ENCODE data around the gene PTPN20.
"Not testable (repeated sequence)": the region's sequence is repeated elsewhere in the genome, so short reads cannot be mapped to it uniquely, and the experiment has no call there.

The PTPN20 gene, protein sequence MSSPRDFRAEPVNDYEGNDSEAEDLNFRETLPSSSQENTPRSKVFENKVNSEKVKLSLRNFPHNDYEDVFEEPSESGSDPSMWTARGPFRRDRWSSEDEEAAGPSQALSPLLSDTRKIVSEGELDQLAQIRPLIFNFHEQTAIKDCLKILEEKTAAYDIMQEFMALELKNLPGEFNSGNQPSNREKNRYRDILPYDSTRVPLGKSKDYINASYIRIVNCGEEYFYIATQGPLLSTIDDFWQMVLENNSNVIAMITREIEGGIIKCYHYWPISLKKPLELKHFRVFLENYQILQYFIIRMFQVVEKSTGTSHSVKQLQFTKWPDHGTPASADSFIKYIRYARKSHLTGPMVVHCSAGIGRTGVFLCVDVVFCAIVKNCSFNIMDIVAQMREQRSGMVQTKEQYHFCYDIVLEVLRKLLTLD

DNA sequence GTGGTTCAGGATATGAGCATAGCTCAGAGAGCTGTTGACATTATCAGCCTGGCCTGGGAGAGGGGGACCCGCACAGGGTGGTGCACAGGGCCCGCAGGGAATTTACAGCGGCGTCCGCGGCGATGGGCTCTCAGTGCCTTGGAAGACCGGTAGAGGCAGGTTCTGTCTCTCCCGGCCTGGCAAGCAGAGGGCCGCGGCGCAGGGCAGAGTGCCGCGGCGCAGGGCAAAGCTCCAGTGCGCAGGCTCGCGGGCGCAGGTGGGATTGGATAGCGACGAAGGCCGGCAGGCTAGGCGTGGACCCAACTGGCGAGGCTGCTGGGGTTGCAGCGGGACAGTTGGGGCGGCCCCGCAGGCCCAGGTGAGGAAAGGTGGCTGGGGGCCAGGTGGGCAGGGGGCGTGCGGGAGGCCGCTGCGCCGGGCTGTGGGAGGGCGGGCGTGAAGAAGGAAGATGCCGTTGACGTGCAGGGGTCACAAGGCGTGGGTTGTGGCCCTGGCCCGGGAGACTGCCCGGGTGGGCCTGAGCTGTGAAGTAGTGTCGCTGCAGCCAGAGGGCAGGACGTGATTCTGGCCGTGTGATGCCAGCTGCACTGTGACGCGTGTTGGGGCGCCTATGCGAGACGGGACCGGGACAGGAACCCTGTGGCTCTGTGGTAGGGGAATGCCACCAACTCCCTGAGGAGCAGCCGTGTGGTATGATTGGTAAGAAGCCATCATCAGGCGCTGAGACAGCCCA, at the start of gene PTPN20:
TSS of gene PTPN20 (plus strand) at position 285 of the 733 bp plus-strand sequence. CDS start 21,072 bp downstream, outside the sequence.
- not testable (repeated sequence) for DNase-seq (ENCODE audit: low read depth)

DNA sequence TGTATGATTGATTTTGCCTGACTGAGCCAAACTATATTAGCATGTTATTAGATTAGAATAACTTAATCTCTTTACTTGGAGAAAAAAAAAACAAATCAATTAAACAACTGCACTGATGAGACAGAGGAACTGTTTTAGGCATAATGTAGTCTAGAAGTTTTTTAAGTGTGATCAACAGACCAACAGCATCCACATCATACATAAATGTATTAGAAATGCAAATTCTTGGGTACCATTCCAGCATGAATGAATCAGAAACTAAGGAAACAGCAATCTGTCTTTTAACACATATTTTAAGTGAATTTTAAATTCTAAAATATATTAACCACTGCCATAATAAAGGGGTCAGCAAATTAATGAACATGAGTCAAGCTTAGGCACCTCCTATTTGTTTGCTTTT, 41.5 kb upstream of the PTPN20 start:
- DNase-seq (ENCODE audit: low read depth): not testable (repeated sequence)

DNA sequence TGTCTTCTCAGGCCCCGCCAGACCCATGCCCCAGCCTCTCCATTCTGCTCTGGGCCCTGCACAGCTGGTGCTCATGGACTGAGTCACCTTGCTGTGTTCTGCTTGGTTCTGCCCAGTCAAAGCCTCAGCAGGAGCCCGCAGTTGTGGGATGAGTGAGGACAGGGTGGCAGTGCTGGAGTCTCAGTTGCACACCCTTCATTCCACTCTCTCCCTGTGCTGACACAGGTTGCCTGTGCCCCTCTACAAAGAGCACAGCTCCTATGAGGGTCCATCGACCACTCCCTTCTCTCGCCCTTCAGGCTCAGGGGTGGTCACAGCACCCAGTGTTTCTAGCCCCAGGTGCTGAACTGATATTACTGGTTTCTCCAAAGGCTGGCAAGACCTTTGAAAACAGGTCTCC, 39.6 kb upstream of the PTPN20 start:
- not testable (repeated sequence) for DNase-seq (ENCODE audit: low read depth)

DNA sequence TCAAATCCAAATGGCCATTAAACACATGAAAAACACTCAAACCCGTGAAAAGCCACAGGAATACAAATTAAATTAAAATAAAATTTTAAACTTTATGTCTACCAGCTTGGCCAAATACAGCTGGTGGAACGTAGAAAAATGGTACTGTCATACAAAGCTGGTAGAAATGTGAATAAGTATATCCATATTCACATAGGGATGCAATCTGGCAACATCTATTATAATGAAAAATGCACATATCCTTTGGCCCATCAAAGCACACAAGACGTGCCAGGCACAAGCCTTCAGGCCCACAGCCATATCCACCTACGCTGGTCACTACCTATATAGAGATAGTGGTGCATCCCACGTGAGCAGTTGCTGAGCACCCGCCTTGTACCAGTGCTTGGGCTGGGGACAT, 35.9 kb upstream of the PTPN20 start:
- not testable (repeated sequence) for DNase-seq (ENCODE audit: low read depth)

DNA sequence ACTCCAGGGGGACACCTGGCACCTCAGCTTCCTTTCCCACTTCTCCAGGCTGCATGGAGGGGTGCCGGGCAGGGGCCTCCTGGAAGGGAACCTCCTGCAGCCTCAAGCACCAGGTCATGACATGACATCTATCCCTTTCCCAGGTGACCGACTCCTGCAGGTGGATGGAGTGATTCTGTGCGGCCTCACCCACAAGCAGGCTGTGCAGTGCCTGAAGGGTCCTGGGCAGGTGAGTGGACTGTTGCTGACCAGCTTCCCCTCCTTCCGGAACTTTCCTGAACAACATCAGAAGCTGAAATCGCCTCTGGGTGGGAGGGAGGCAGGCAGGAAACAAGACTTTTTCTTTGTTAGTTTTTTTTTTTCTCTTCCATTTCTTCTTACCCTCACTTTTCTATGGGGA, 34.5 kb upstream of the PTPN20 start:
- not testable (repeated sequence) for DNase-seq (ENCODE audit: low read depth)

DNA sequence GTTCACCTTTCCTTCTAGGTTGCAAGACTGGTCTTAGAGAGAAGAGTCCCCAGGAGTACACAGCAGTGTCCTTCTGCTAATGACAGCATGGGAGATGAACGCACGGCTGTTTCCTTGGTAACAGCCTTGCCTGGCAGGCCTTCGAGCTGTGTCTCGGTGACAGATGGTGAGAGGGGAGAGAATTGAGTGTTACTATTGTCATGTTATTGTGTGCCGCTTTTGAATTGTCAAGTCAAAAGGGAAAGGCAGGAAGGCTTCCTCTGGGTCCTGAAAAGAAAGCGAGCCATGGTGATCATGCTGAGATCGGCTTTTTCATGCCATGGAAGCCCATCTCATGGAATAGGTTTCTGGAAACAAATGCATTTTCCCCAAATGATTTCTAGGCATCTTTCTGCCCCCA, 32.5 kb upstream of the PTPN20 start:
- DNase-seq (ENCODE audit: low read depth): not testable (repeated sequence)

DNA sequence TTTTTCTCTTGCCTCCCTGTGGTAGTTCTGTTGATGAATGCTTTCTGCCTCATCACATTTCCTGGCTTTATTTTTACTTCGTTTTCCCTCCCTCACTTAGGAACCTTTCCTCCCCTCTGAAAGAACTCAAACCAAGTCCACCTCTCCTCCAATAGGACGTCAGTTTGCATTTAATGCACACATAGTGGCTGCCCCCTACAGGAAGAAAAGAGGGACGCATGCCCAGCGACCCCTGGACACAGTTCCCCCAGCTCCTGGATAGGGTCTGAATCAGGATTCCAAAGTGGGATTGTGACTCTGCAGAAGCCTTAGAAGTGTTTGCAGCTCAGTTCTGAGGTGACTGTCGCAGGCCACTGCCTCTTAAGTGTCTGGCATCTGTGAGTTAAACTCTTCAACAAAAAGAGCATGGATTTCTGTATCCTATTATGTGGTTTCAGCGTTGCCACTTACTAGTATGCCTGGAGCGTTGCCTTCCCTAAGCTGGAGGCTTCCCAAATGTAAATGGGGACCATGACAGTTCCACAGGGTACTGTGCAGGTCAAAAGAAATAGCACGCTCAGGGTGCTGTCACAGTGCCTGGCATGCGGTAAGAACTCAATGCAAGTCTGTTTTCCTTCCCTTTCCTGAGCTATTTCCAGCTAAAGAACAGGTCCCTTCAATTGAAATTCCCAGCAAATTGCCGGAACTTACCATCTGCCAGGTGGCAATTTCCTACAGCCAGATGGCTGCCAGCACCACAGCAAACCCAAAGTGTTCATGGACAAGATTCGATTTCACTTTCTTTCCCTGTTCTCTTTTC, 20.2 kb upstream of the PTPN20 start:
- DNase-seq (ENCODE audit: low read depth): not testable (repeated sequence)

- DNase-seq (ENCODE audit: low read depth): not testable (repeated sequence)
These were observed 14.2 kb upstream of the PTPN20 start for GRCh38 chr10:46896762-46897692.

GRCh38 chr10:46901247-46901646, 10.0 kb upstream of the PTPN20 start:
- not testable (repeated sequence) for DNase-seq (ENCODE audit: low read depth)

DNA sequence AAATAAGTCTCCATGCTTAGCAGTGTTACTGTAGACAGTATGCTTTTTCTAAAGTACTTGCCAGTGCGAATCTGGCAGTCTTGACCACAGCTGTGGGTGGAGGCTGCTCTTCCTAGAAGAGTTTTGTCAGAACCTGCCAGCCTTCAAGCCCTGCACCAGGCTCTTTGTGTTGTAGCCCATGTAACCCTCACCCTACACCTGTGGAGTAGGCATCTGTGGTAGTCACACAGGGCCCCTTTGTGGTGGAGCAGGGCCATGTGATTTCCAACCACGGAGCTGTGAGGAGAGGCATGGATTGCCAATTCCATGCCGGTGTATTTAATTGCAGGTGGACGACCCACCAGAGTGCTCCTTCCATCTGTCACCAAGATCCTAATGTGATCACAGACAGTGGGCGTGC, 7.4 kb upstream of the PTPN20 start:
- not testable (repeated sequence) for DNase-seq (ENCODE audit: low read depth)

DNA sequence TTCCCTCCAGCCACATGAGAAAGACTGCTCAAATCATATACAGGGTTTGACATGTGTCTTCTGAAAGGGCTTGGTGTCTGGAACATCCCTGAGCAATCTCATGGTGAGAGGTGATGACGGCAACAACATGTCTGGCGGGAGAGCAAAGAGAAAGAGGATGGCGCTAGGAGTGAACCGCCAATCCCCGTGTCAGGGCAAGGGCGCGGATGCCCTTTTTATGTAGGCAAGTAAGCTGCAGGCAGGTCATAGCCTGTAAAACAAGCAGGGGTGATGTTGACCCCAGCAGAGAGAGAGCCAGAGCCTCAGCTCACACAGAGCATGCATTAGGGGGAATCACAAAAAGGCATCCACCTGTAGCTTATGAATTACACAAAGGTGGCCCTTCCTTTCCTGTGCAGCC, 4.9 kb upstream of the PTPN20 start:
- not testable (repeated sequence) for DNase-seq (ENCODE audit: low read depth)

DNA sequence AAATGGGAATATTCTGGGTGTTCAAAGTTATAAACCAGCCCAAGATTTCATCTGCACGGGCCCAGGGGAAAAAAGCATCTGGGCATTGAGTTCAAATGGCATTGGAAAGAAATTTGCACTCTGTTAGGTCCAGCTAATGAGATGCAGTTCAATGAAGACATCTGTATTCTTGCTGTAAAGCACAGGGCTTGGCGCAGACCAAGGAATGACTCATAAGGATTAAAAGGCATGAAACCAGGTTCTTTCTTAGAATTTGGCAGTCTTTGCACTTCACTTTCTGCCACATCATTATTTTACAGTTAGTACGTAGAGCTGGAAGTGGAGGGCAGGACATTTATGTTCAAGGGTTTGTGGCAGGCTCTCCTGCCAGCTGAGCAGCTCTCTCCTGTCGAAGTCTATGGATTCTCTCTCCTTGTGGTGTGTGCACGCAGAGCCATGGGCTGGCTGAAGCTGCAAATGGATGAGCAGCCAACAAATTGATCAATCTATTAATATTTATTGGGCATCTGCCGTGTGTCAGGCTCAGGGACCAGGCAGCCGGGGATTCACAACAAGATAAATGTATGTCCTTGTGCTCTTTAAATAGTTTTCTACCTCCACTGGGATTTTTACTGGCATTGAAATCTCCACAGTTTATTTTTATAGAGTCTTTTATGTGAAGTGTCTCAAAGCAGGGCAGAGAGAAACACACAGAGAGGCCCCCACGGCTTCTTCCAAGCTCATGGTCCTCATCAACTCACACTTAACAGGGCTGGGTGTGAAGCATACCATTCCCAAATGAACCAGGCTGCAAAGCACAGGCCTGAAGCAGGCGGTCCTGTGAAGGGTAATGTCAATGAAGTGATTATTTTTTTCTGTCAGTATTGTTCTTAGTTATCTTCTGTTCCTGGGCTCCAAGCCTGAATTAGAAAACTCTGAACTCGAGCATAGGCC, 3.8 kb upstream of the PTPN20 start:
- not testable (repeated sequence) for DNase-seq (ENCODE audit: low read depth)

- not testable (repeated sequence) for DNase-seq (ENCODE audit: low read depth)
These were observed 11.3 kb downstream of the PTPN20 start for GRCh38 chr10:46922498-46922897.

- not testable (repeated sequence) for DNase-seq (ENCODE audit: low read depth)
These were observed 13.9 kb downstream of the PTPN20 start for GRCh38 chr10:46925156-46925555.

- not testable (repeated sequence) for DNase-seq (ENCODE audit: low read depth)
These were observed 14.6 kb downstream of the PTPN20 start for GRCh38 chr10:46925853-46926252.

DNA sequence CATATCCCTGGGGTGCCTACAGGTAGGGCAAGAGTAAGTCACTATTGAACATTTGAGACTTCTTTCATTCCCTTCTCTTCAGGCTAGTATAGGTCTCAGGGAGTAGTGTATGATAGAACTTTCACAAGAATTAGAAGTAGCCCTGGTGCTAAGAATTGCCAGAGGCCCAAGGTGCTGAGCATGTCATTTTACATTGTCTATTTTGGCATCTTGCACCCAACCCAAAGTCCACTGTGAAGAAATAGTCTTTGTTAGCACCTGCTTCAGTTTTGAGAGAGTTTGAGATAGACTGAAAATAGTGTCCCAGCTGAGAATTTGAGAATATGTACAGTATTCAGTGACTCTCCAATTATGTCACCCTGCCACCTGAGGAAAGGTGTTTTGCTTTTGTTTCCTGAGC, 17.6 kb downstream of the PTPN20 start:
- not testable (repeated sequence) for DNase-seq (ENCODE audit: low read depth)

GRCh38 chr10:46932383-46932782, 21.2 kb downstream of the PTPN20 start:
- DNase-seq (ENCODE audit: low read depth): not testable (repeated sequence)

DNA sequence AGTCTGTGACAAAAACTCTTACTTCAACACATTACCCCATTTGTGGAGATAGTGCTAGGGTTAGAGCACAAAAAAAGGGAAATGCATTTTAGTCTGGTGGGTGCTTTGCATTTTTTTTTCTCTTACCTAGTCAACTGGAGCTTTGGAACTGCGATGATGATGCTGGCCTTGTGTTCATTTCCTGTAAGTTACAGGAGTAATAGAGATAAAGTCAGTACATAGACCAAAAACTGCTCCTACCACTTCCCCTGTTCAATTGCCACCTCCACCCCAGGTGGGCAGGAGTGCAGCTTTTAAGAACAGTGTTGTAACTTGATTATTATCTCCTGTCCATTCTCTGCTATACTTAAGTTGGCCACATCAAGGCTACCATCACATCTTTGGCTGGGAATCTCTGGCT, 29.9 kb downstream of the PTPN20 start:
- DNase-seq (ENCODE audit: low read depth): not testable (repeated sequence)

DNA sequence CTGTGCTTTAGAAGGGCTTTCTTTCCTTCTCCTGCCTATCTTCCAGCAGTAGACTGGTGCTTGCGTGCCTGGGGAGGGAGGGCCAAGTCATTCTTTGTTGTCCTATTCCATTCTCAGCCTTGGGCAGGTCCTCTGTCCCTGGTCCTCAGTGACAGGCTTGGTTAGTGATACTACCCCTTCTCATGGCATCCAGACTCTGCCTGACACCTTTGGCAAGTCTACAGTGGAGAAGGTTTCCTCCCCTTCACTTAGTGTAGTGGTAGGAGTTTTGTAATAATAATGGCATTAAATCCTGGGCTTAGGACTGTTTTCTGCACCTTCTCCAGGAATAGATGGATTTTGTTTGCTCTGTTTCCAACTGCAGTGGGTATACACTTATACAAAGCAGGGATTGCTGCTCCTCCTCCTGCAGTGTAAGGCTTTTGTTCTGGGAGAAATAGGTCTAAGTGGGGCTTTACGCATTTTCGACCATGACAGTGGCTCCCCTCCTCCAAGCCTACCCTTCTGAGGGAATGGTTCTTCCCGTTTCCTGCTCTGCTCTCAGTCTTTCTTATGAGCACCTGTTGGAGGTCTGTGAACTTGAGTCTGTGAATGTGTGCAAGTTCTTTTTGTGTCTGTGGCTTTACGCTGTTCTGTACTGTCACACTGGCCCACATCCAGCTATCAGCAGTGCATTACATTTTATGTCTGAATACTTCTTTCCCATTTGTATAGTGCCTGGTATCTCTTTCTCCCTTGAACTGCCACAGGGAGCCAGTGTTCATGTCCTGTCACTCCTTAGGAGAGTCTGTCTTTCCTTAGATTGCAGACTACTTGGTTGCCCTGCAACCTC, 37.7 kb downstream of the PTPN20 start:
- not testable (repeated sequence) for DNase-seq (ENCODE audit: low read depth)
